ENCODE data around the gene MUC4.

Gene MUC4

GRCh38 chr3:195850857-195851543 lies 39.3 kb upstream of the MUC4 start:
- peak overlapping the region in 1 of 2 donors; percentile 35 for H3K4me3 ChIP-seq (ENCODE audit: low read length in 2 of 2)

DNA sequence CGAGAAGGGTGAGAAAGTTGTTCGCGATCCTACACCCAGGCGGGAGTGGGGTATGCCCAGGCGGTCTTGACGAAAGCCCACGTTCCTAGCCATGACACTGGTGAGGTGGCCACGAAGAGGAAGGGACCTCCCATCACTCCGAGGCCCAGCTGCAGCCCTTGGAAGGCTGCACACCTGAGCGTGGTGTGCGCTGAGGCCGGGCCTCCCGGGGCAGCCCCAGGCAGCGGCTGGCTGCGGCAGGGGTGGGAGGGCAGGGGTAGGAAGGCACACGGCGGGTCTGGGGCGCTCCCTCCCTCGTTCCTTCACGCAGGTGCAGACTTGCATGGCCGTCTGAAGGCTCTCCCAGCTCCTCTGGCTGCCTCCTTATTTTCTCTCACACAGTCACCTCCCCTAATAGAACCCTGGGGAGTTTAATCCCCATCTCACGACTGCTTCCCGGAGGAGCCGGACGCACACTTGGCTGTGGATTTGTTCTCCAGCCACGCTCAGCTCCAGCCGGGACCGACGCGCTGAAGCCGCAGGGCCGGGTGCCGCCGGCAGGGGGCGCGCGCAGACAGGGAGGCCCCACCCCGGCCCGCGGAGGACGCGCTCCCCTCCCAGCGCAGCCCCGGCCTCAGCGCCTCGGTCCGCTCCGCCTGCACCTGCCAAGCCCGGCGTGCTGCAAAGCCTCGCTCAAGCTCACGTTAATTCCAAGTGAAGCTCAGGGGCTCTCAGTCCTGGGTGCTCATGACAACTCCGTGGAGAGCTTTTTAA lies 37.8 kb upstream of the MUC4 start:
- no peak overlapping the region for H3K4me3 ChIP-seq (ENCODE audit: low read length in 2 of 2)
- no peaks in the 10 kb centered on the region for H3K27me3 ChIP-seq (ENCODE audit: control insufficient read depth in 1 of 2, insufficient read depth in 2 of 2, low read length in 2 of 2)
- peaks cover 7% of the 10 kb centered on the region for H3K4me1 ChIP-seq (ENCODE audit: control insufficient read depth, insufficient read depth, low read length)
- no peaks in the 10 kb centered on the region for H3K36me3 ChIP-seq (ENCODE audit: control insufficient read depth in 2 of 2, insufficient read depth in 2 of 2, low read length in 2 of 2)
- no peak overlapping the region for H3K9ac ChIP-seq (ENCODE audit: low read length in 2 of 2)
- H3K27ac ChIP-seq (ENCODE audit: low read length) = no peak overlapping the region
- H3K9me3 ChIP-seq (ENCODE audit: control insufficient read depth in 2 of 2, low read length in 2 of 2) = no peaks in the 10 kb centered on the region

More at GRCh38 chr3:195850857-195851543, 39.3 kb upstream of the MUC4 start:
- Histone ChIP-seq H3K9ac (ENCODE audit: low read length in 2 of 2) (no peak overlapping the region), H3K36me3 (ENCODE audit: control insufficient read depth in 2 of 2, insufficient read depth in 2 of 2, low read length in 2 of 2) (no peaks in the 10 kb centered on the region), H3K27ac (ENCODE audit: low read length) (no peak overlapping the region), H3K9me3 (ENCODE audit: control insufficient read depth in 2 of 2, low read length in 2 of 2) (no peaks in the 10 kb centered on the region), H3K4me1 (ENCODE audit: control insufficient read depth, insufficient read depth, low read length) (peaks cover 7% of the 10 kb centered on the region), H3K27me3 (ENCODE audit: control insufficient read depth in 1 of 2, insufficient read depth in 2 of 2, low read length in 2 of 2) (no peaks in the 10 kb centered on the region)

DNA sequence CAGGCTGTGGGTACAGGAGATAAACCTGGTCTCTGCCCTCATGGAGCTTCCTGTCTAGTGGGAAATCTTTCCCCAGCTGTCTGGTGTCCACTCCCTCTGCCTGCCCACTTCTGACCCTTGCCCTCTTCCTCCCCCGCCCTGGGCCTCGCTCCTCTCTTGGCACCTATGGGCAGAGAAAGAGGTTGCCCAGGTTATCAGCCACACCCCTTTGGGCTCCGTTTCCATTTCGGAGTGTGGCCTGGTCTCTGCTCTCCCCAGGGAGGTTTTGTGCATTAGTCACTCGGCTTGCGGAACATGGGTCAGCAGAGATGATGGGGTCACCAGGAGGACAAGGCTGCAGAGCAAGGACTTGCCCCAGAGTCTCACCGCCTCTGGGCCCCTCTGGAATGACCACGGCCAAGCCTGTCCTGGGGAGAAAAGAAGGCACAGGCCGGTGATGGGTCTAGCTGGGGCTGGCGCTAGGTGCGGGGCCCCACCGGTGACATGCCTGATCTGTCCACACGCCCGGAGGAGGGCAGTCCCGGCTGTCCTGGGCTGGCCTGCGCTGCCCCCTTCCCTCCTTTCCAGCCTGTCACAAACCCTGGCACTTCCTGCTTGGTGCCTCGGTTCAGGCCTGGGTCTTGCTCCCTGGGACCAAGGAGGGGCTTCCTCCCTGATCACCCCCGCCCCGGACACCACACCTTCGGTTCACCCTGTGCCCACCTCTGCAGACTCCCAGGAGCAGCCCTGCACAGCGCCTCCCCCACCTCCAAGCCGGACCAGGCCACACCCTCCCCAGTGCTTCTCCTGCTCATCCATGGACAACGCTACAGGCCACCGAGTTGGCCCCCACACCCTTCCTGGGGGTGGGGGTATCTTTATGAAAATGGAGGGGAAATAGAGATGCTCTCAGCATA lies 35.6 kb upstream of the MUC4 start:
- Histone ChIP-seq H3K36me3 (ENCODE audit: control insufficient read depth in 2 of 2, insufficient read depth in 2 of 2, low read length in 2 of 2) (no peaks in the 10 kb centered on the region), H3K4me3 (ENCODE audit: low read length in 2 of 2) (no peak overlapping the region), H3K9ac (ENCODE audit: low read length in 2 of 2) (no peak overlapping the region), H3K27ac (ENCODE audit: low read length) (no peak overlapping the region), H3K27me3 (ENCODE audit: control insufficient read depth in 1 of 2, insufficient read depth in 2 of 2, low read length in 2 of 2) (no peaks in the 10 kb centered on the region), H3K4me1 (ENCODE audit: control insufficient read depth, insufficient read depth, low read length) (peaks cover 7% of the 10 kb centered on the region), H3K9me3 (ENCODE audit: control insufficient read depth in 2 of 2, low read length in 2 of 2) (no peaks in the 10 kb centered on the region)

DNA sequence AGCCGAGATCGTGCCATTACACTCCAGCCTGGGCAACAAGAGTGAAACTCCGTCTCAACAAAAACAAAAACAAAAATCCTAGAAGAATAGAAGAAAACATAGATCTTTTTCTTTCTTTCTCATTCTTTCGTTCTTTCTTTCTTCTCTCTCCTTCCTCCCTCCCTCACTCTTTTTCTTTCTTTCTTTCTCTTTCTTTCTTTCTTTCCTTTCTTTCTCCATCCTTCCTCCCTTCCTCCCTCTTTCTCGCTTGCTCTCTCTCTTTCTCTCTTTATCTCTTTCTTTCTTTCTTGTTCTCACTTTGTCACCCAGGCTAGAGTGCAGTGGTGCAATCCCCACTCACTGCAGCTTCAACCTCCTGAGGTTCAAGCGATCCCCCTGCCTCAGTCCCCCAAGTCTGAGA lies 33.8 kb upstream of the MUC4 start:
- Histone ChIP-seq H3K9ac (ENCODE audit: low read length in 2 of 2) (no peak overlapping the region), H3K36me3 (ENCODE audit: control insufficient read depth in 2 of 2, insufficient read depth in 2 of 2, low read length in 2 of 2) (no peaks in the 10 kb centered on the region), H3K27me3 (ENCODE audit: control insufficient read depth in 1 of 2, insufficient read depth in 2 of 2, low read length in 2 of 2) (no peaks in the 10 kb centered on the region), H3K27ac (ENCODE audit: low read length) (no peak overlapping the region), H3K4me3 (ENCODE audit: low read length in 2 of 2) (no peak overlapping the region), H3K9me3 (ENCODE audit: control insufficient read depth in 2 of 2, low read length in 2 of 2) (no peaks in the 10 kb centered on the region), H3K4me1 (ENCODE audit: control insufficient read depth, insufficient read depth, low read length) (no peaks in the 10 kb centered on the region)

DNA sequence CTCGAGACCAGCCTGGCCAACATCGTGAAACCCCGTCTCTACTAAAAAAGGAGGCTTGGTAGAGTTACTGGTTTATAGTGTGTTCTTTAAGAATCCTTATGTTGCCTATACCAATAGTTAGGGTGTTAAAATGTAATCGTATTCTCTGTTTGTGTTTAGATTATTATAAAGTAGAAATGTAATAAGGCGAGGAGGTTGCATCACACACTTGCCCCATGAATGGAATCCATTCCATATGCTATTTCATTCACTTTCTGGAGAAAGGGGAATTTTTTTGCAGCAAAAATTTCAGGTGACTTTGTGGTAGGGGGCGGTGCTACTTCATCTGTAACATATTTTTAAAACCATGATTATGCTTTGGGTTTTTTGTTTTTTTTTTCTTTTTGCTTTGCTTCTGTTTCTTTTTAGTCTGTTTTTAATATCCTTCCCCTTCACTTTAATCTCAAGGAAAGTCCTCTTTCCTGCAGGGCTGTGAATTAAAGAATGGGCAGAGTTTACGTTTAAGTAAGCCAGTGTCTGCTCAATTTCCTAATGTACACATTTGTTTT lies 33.0 kb upstream of the MUC4 start:
- Histone ChIP-seq H3K4me1 (ENCODE audit: control insufficient read depth, insufficient read depth, low read length) (no peaks in the 10 kb centered on the region), H3K9me3 (ENCODE audit: control insufficient read depth in 2 of 2, low read length in 2 of 2) (no peaks in the 10 kb centered on the region), H3K36me3 (ENCODE audit: control insufficient read depth in 2 of 2, insufficient read depth in 2 of 2, low read length in 2 of 2) (no peaks in the 10 kb centered on the region), H3K9ac (ENCODE audit: low read length in 2 of 2) (no peak overlapping the region), H3K27me3 (ENCODE audit: control insufficient read depth in 1 of 2, insufficient read depth in 2 of 2, low read length in 2 of 2) (peaks cover under 1 to 1% of the 10 kb centered on the region in 2 donors), H3K27ac (ENCODE audit: low read length) (no peak overlapping the region), H3K4me3 (ENCODE audit: low read length in 2 of 2) (no peak overlapping the region)

DNA sequence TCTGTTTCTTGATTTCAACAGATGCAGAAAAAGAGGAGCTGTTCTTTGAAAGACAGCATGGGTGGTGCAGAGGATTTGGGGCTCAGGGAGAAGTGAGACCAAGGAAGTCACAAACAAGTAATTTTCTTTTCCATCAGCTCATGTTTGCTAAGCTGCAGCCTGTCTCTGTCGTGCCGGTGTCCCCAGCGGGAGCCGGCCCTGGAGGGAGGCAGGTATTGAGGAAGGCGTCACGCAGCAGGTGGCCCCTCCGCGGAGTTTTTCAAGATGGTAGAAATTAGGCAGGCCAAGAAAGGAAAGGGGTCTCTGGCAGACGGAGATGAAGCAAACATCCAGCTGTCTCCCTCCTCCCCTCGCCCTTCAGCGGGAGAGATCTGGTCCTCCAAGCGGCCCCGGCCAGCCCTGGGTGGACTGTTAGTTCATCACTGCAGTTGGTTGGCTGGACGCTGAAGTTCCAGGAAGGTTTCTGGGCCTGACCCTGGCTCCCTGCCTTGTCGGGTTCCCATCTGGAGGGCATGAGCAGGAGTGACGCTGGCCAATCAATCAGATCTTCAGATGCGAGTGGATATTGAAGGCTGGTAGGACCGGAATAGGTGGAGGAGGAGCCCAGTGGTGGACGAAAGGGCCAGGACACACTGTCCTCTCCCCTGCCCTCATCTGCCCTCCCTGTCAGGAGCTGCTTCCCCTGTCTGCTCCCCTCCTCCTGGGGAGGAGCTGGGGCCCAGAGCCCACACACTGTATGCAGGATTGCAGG lies 27.7 kb upstream of the MUC4 start:
- Histone ChIP-seq H3K4me1 (ENCODE audit: control insufficient read depth, insufficient read depth, low read length) (no peaks in the 10 kb centered on the region), H3K4me3 (ENCODE audit: low read length in 2 of 2) (no peak overlapping the region), H3K9me3 (ENCODE audit: control insufficient read depth in 2 of 2, low read length in 2 of 2) (no peaks in the 10 kb centered on the region), H3K9ac (ENCODE audit: low read length in 2 of 2) (no peak overlapping the region), H3K27me3 (ENCODE audit: control insufficient read depth in 1 of 2, insufficient read depth in 2 of 2, low read length in 2 of 2) (peaks cover 3 to 8% of the 10 kb centered on the region in 2 donors), H3K36me3 (ENCODE audit: control insufficient read depth in 2 of 2, insufficient read depth in 2 of 2, low read length in 2 of 2) (no peaks in the 10 kb centered on the region), H3K27ac (ENCODE audit: low read length) (no peak overlapping the region)

GRCh38 chr3:195838714-195839113 lies 27.0 kb upstream of the MUC4 start:
- H3K27ac ChIP-seq (ENCODE audit: low read length) = no peak overlapping the region
- H3K36me3 ChIP-seq (ENCODE audit: control insufficient read depth in 2 of 2, insufficient read depth in 2 of 2, low read length in 2 of 2) = no peaks in the 10 kb centered on the region
- no peaks in the 10 kb centered on the region for H3K4me1 ChIP-seq (ENCODE audit: control insufficient read depth, insufficient read depth, low read length)
- H3K4me3 ChIP-seq (ENCODE audit: low read length in 2 of 2) = no peak overlapping the region
- no peak overlapping the region for H3K9ac ChIP-seq (ENCODE audit: low read length in 2 of 2)
- H3K27me3 ChIP-seq (ENCODE audit: control insufficient read depth in 1 of 2, insufficient read depth in 2 of 2, low read length in 2 of 2) = peaks cover 3 to 8% of the 10 kb centered on the region in 2 donors
- no peaks in the 10 kb centered on the region for H3K9me3 ChIP-seq (ENCODE audit: control insufficient read depth in 2 of 2, low read length in 2 of 2)

- H3K9ac ChIP-seq (ENCODE audit: low read length in 2 of 2) = no peak overlapping the region
Measured at GRCh38 chr3:195836476-195837135, 24.9 kb upstream of the MUC4 start.

GRCh38 chr3:195835791-195836190 lies 24.1 kb upstream of the MUC4 start:
- H3K36me3 ChIP-seq (ENCODE audit: control insufficient read depth in 2 of 2, insufficient read depth in 2 of 2, low read length in 2 of 2) = no peaks in the 10 kb centered on the region
- H3K4me1 ChIP-seq (ENCODE audit: control insufficient read depth, insufficient read depth, low read length) = no peaks in the 10 kb centered on the region
- H3K27ac ChIP-seq (ENCODE audit: low read length) = no peak overlapping the region
- H3K4me3 ChIP-seq (ENCODE audit: low read length in 2 of 2) = no peak overlapping the region
- no peak overlapping the region for H3K9ac ChIP-seq (ENCODE audit: low read length in 2 of 2)
- H3K9me3 ChIP-seq (ENCODE audit: control insufficient read depth in 2 of 2, low read length in 2 of 2) = no peaks in the 10 kb centered on the region
- H3K27me3 ChIP-seq (ENCODE audit: control insufficient read depth in 1 of 2, insufficient read depth in 2 of 2, low read length in 2 of 2) = peaks cover 3 to 8% of the 10 kb centered on the region in 2 donors

More at GRCh38 chr3:195836476-195837135, 24.9 kb upstream of the MUC4 start:
- H3K27me3 ChIP-seq (ENCODE audit: control insufficient read depth in 1 of 2, insufficient read depth in 2 of 2, low read length in 2 of 2) = peaks cover 3 to 8% of the 10 kb centered on the region in 2 donors
- no peak overlapping the region for H3K27ac ChIP-seq (ENCODE audit: low read length)
- H3K4me3 ChIP-seq (ENCODE audit: low read length in 2 of 2) = no peak overlapping the region
- H3K9me3 ChIP-seq (ENCODE audit: control insufficient read depth in 2 of 2, low read length in 2 of 2) = no peaks in the 10 kb centered on the region
- H3K36me3 ChIP-seq (ENCODE audit: control insufficient read depth in 2 of 2, insufficient read depth in 2 of 2, low read length in 2 of 2) = no peaks in the 10 kb centered on the region
- H3K4me1 ChIP-seq (ENCODE audit: control insufficient read depth, insufficient read depth, low read length) = no peaks in the 10 kb centered on the region

Data from stomach smooth muscle (tissue), 2 donors.